OCI-LY7 (cell line): ENCODE data around the gene MACROD2.

Source experiments
- EZH2phosphoT487 ChIP-seq: fragments of 200-600 bp; sonication (generic); IDR thresholded peaks from 2 replicates; pipeline ENCODE4 v1.6.1; 2018; ENCODE audit warnings: low read depth, borderline replicate concordance, mild to moderate bottlenecking, mixed run types, antibody characterized with exemption, low read length, moderate library complexity, mixed read lengths
- TF ChIP-seq, protein P1 (sequence below): fragments of 200-600 bp; sonication (generic); conservative IDR thresholded peaks from 2 replicates; pipeline ENCODE4 v1.5.1; 2014; ENCODE audit warnings: mild to moderate bottlenecking, antibody characterized with exemption, low read length, moderate library complexity, mixed read lengths

- TF ChIP-seq, protein P1, sequence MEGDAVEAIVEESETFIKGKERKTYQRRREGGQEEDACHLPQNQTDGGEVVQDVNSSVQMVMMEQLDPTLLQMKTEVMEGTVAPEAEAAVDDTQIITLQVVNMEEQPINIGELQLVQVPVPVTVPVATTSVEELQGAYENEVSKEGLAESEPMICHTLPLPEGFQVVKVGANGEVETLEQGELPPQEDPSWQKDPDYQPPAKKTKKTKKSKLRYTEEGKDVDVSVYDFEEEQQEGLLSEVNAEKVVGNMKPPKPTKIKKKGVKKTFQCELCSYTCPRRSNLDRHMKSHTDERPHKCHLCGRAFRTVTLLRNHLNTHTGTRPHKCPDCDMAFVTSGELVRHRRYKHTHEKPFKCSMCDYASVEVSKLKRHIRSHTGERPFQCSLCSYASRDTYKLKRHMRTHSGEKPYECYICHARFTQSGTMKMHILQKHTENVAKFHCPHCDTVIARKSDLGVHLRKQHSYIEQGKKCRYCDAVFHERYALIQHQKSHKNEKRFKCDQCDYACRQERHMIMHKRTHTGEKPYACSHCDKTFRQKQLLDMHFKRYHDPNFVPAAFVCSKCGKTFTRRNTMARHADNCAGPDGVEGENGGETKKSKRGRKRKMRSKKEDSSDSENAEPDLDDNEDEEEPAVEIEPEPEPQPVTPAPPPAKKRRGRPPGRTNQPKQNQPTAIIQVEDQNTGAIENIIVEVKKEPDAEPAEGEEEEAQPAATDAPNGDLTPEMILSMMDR = no peak
- no peak for TF ChIP-seq EZH2phosphoT487
Measured at GRCh38 chr20:16040742-16041141, 2045.4 kb downstream of the MACROD2 start.
